B cell (primary cell): ENCODE data around the gene RAB27A. TPM values are rescaled to one million over a fixed set of nuclear protein-coding genes. Genes with fewer than 3 reads are reported as not detected.
"Not testable (repeated sequence)": the region's sequence is repeated elsewhere in the genome, so short reads cannot be mapped to it uniquely, and the experiment has no call there.

Source experiments
- ATAC-seq: fragments of 200-7000 bp; cut with Tn5 transposase; one replicate; pipeline ENCODE4 v1.10.0; 2021; ENCODE audit warnings: low read depth, mild to moderate bottlenecking, moderate number of reproducible peaks, moderate library complexity
- CTCF ChIA-PET: fragments of 350-600 bp; sonication (Branson Sonifier 250); formaldehyde crosslinking; loops from one replicate; lab custom pipeline; 2021; ENCODE audit warnings: antibody characterized with exemption, inconsistent platforms; lab: Charles Lee
- POLR2A ChIA-PET: fragments of 350-600 bp; sonication (Branson Sonifier 250); formaldehyde crosslinking; loops from one replicate; lab custom pipeline; 2021; ENCODE audit warnings: antibody characterized with exemption; lab: Charles Lee
- DNase-seq: peaks from one replicate; pipeline ENCODE4 v3.0.0; 2013
- H2AFZ ChIP-seq: 2 replicates; pipeline ENCODE4 v1.6.1; 2012; ENCODE audit warnings: mild to moderate bottlenecking, low read depth, low read length; ENCODE audit not compliant: insufficient read depth, poor library complexity, severe bottlenecking
- H3K27ac ChIP-seq, 2 donors: 1 replicate in 1 of 2; 2 replicates in 1 of 2; pipeline ENCODE4 v1.5.1; 2012 to 2013; ENCODE audit warnings: low read length in 2 of 2, mild to moderate bottlenecking in 2 of 2, moderate library complexity in 1 of 2
- H3K27me3 ChIP-seq, 4 experiments: fragments of 200-600 bp in 1 of 4; sonication (generic) in 1 of 4; replicated peaks in 1 of 4; 1 replicate in 2 of 4; 2 replicates in 2 of 4; pipeline versions ENCODE4 v1.6.1 to v1.7.0; 2013 to 2016; ENCODE audit warnings: low read length in 3 of 4, mild to moderate bottlenecking in 2 of 4, mixed read lengths in 1 of 4, moderate library complexity in 1 of 4; ENCODE audit not compliant: insufficient read depth in 4 of 4, control insufficient read depth in 3 of 4; ENCODE audit errors: control extremely low read depth in 1 of 4
- H3K36me3 ChIP-seq, 2 experiments: replicated peaks in 1 of 2; 1 replicate in 1 of 2; 2 replicates in 1 of 2; pipeline versions ENCODE4 v1.6.1 to v1.7.1; 2013; ENCODE audit warnings: low read length in 1 of 2; ENCODE audit not compliant: insufficient read depth in 2 of 2, control insufficient read depth in 1 of 2; ENCODE audit errors: control extremely low read depth in 1 of 2, extremely low read depth in 1 of 2
- H3K4me1 ChIP-seq, 2 donors: fragments of 200-600 bp in 1 of 2; sonication (generic) in 1 of 2; 1 replicate in 1 of 2; 2 replicates in 1 of 2; pipeline versions ENCODE4 v1.5.1 to v1.6.1; 2013 to 2017; ENCODE audit warnings: low read length in 2 of 2; ENCODE audit not compliant: control insufficient read depth in 2 of 2, insufficient read depth in 2 of 2
- H3K4me2 ChIP-seq: replicated peaks from 2 replicates; pipeline ENCODE3; 2012; ENCODE audit warnings: mild to moderate bottlenecking, low read depth, low read length; ENCODE audit not compliant: poor library complexity, severe bottlenecking
- H3K4me3 ChIP-seq, 5 experiments: fragments of 200-600 bp in 1 of 5; sonication (generic) in 1 of 5; 1 replicate in 3 of 5; 2 replicates in 2 of 5; pipeline versions ENCODE4 v1.5.1 to v1.7.0; 2011 to 2016; ENCODE audit warnings: low read length in 4 of 5, mild to moderate bottlenecking in 4 of 5, low read depth in 2 of 5, control low read depth in 1 of 5, moderate library complexity in 1 of 5; ENCODE audit not compliant: insufficient read depth in 1 of 5; ENCODE audit errors: control extremely low read depth in 1 of 5, extremely low read depth in 1 of 5
- H3K79me2 ChIP-seq: fragments of 200-600 bp; sonication (generic); one replicate; pipeline ENCODE4 v1.6.0; 2016; ENCODE audit warnings: low read length; ENCODE audit not compliant: control insufficient read depth, insufficient read depth
- H3K9ac ChIP-seq: fragments of 200-600 bp; sonication (generic); 2 replicates; pipeline ENCODE4 v1.6.1; 2017; ENCODE audit warnings: mild to moderate bottlenecking, low read length, moderate library complexity
- H3K9me3 ChIP-seq, 3 donors: one replicate each; pipeline versions ENCODE4 v1.6.1 to v1.7.1; 2013; ENCODE audit warnings: low read length in 2 of 3; ENCODE audit not compliant: control insufficient read depth in 2 of 3, insufficient read depth in 1 of 3; ENCODE audit errors: control extremely low read depth in 1 of 3
- H4K20me1 ChIP-seq: 2 replicates; pipeline ENCODE4 v1.6.0; 2012; ENCODE audit warnings: mild to moderate bottlenecking, low read length; ENCODE audit not compliant: insufficient read depth, control insufficient read depth, poor library complexity, severe bottlenecking
- H3K27ac Mint-ChIP-seq: one replicate; pipeline ENCODE4 v1.8.0; 2021; ENCODE audit warnings: mixed read lengths
- H3K27me3 Mint-ChIP-seq: one replicate; pipeline ENCODE4 v1.8.0; 2021; ENCODE audit warnings: mixed read lengths
- H3K4me1 Mint-ChIP-seq: one replicate; pipeline ENCODE4 v1.8.0; 2021; ENCODE audit warnings: mixed read lengths
- H3K4me3 Mint-ChIP-seq: one replicate; pipeline ENCODE4 v1.8.0; 2021; ENCODE audit warnings: mixed read lengths
- H3K9me3 Mint-ChIP-seq: one replicate; pipeline ENCODE4 v1.8.0; 2022; ENCODE audit warnings: mixed read lengths; ENCODE audit not compliant: insufficient read depth
- EZH2 ChIP-seq: IDR thresholded peaks from 2 replicates; pipeline ENCODE4 v1.6.1; 2012; ENCODE audit warnings: borderline replicate concordance, low read depth, mild to moderate bottlenecking, moderate library complexity, low read length; ENCODE audit not compliant: insufficient read depth, poor library complexity, severe bottlenecking
- WGBS: methylation state at CpG from one replicate; pipeline ENCODE4 v1.1.5; 2013; ENCODE audit warnings: missing lambda C conversion rate; ENCODE audit not compliant: insufficient coverage; 5-methylcytosine and 5-hydroxymethylcytosine counted together
- intact Hi-C: fragments of 100-400 bp; cut with micrococcal nuclease; formaldehyde crosslinking; loops from one replicate; pipeline ENCODE4 v1.10.0; 2022
- polyA plus RNA-seq: library from polyadenylated mRNA; depleted of rRNA; stranded (reverse); fragments of >200 nt; gene quantifications from 2 replicates; pipeline ENCODE4 v1.2.3, GENCODE V29; 2012
- total RNA-seq, 2 donors: library from RNA; stranded (reverse); fragments of 120-200 nt in 1 of 2; gene quantifications; 1 replicate in 1 of 2; 2 replicates in 1 of 2; pipeline versions ENCODE4 v1.2.3 to v1.2.4, GENCODE V29; 2013 to 2022
- TF ChIP-seq, protein P1 (sequence below): fragments of 200-600 bp; IDR thresholded peaks from one replicate; pipeline ENCODE4 v1.8.0; 2022; ENCODE audit warnings: antibody characterized with exemption, mild to moderate bottlenecking

The RAB27A gene
- total and polyA plus RNA-seq, 2 donors (not counting 1 experiment from before 2014, with no cell fraction given): 7.2 to 19.0 TPM

DNA sequence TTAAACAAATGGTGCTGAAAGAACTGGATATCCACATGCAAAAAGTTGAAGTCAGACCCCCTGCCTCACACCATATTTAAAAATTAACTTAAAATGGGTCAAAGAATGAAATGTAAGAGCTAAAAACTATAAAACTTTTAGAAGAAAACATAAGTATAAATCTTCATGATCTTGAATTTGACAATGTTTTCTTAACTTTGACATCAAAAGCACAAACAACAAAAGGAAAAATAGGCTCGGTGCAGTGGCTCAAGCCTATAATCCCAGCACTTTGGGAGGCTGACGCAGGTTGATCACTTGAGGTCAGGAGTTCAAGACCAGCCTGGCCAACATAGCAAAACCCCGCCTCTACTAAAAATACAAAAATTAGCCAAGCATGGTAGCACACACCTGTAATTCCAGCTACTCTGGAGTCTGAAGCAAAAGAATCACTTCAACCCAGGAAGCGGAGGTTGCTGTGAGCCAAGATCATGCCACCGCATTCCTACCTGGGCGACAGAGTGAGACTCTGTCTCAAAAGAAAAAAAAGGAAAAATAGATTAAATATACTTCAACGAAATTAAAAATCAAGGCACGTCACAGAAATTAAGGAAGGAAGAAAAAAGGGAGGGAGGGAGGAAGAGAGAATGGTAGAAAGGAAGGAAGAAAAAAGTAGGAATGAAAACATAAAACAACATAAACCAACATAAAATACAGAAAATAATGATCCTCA lies 1.5 kb downstream of the RAB27A start:
- intact Hi-C loops: loop anchor here (2.0 kb wide), 1 partner anchor 13 kb away; no protein-coding TSS in a partner anchor

DNA sequence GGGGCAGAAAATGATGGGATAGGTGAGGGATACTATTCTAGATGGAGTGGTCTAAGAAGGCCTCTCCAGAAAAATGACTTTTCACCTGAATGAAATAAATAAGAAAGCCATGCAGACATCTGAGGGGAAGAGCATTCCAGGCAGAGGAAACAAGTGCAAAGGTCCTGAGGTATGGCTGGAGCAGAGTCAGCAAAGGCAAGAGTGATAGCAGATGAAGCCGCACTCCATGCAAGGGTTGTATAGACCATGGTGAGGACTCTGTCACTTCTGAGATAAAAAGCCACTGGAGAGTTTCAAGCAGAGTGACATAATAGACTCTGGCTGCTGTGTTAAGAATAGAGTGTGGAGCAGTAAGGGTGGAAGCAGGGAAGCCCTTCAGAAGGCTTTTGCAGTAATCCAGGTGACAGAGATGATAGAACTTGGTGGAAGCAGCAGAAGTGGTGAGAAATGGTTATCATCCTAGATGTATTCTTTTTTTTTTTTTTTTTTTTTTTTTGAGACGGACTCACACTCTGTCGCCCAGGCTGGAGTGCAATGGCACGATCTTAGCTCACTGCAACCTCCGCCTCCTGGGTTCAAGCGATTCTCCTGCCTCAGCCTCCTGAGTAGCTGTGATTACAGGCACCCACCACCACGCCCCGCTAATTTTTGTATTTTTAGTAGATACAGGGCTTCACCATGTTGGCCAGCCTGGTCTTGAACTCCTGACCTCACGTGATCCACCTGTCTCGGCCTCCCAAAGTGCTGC lies 3.0 kb downstream of the RAB27A start:
- WGBS: over 99% methylated on average over 10 of the region's 10 CpGs
- H4K20me1 ChIP-seq, intact Hi-C loops, H3K4me3 ChIP-seq, H3K9ac ChIP-seq, H3K27ac ChIP-seq, ATAC-seq, H3K9me3 ChIP-seq, H3K4me2 ChIP-seq, H3K4me3 Mint-ChIP-seq, DNase-seq, H3K27me3 Mint-ChIP-seq, H3K36me3 ChIP-seq, H2AFZ ChIP-seq, H3K27me3 ChIP-seq, H3K9me3 Mint-ChIP-seq: not testable (repeated sequence)
- Histone ChIP-seq H3K4me1 (peaks cover 16 to 26% of the 10 kb centered on the region in 2 donors), H3K79me2 (peaks cover 59% of the 10 kb centered on the region)
- peaks cover 50% of the 10 kb centered on the region for H3K4me1 Mint-ChIP-seq
- CTCF ChIA-PET: interaction anchor here (1.3 to 4.9 kb wide), 4 partner anchors 19 to 71 kb away, joined by 3 to 23 read pairs (median 4); no protein-coding TSS in a partner anchor
- peak overlapping the region; percentile 32 for H3K27ac Mint-ChIP-seq
- POLR2A ChIA-PET: interaction anchor here (0.8 kb wide), 1 partner anchor 17 kb away, joined by 14 read pairs; no protein-coding TSS in a partner anchor

More for the DNA sequence above, 1.5 kb downstream of the RAB27A start:
- Mint-ChIP-seq H3K4me1 (peaks cover 39% of the 10 kb centered on the region), H3K27ac (peak overlapping the region; percentile 89), H3K4me3 (peak overlapping the region; percentile 89), H3K9me3 (no peaks in the 10 kb centered on the region), H3K27me3 (no peaks in the 10 kb centered on the region)
- H3K4me3 ChIP-seq: peak overlapping the region in 2 of 5 experiments; percentile 67 to 100
- peaks cover 10 to 18% of the 10 kb centered on the region in 2 donors for H3K4me1 ChIP-seq
- no peak for TF ChIP-seq EZH2
- TF ChIP-seq, protein P1, sequence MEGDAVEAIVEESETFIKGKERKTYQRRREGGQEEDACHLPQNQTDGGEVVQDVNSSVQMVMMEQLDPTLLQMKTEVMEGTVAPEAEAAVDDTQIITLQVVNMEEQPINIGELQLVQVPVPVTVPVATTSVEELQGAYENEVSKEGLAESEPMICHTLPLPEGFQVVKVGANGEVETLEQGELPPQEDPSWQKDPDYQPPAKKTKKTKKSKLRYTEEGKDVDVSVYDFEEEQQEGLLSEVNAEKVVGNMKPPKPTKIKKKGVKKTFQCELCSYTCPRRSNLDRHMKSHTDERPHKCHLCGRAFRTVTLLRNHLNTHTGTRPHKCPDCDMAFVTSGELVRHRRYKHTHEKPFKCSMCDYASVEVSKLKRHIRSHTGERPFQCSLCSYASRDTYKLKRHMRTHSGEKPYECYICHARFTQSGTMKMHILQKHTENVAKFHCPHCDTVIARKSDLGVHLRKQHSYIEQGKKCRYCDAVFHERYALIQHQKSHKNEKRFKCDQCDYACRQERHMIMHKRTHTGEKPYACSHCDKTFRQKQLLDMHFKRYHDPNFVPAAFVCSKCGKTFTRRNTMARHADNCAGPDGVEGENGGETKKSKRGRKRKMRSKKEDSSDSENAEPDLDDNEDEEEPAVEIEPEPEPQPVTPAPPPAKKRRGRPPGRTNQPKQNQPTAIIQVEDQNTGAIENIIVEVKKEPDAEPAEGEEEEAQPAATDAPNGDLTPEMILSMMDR: no peak
- DNase-seq (no peak), ATAC-seq (no peak)
- H3K79me2 ChIP-seq: peaks cover 46% of the 10 kb centered on the region
- POLR2A ChIA-PET: no interaction called here
- no peaks in the 10 kb centered on the region for H4K20me1 ChIP-seq
- CTCF ChIA-PET: interaction anchor here (0.7 to 4.9 kb wide), 6 partner anchors 21 to 152 kb away, joined by 3 to 23 read pairs (median 4); partner anchors contain the start of genes PIGB and PIGBOS1
- H2AFZ ChIP-seq: peak overlapping the region; percentile 96
- WGBS: 85% methylated on average over 4 of the region's 8 CpGs
- H3K9ac ChIP-seq: peak overlapping the region; percentile 96
- H3K27ac ChIP-seq: peak overlapping the region in 1 of 2 donors; percentile 93
- H3K4me2 ChIP-seq: peak overlapping the region; percentile 98
- no peaks in the 10 kb centered on the region for H3K9me3 ChIP-seq
- no peaks in the 10 kb centered on the region for H3K27me3 ChIP-seq
- no peaks in the 10 kb centered on the region for H3K36me3 ChIP-seq
